ENCODE data around the gene GPR162.
A peak's percentile ranks its signal among the peaks of the same experiment; 100 is the strongest.

The GPR162 gene

GRCh38 chr12:6829536-6830220, 8.1 kb downstream of the GPR162 start:
- Histone ChIP-seq H3K27me3 (ENCODE audit: insufficient read depth, low read length) (no peaks in the 10 kb centered on the region), H3K4me1 (ENCODE audit: control insufficient read depth, insufficient read depth, low read length, unreplicated experiment) (peaks cover 25% of the 10 kb centered on the region), H3K27ac (ENCODE audit: low read depth, low read length) (peak overlapping the region; percentile 61), H3K36me3 (ENCODE audit: insufficient read depth, low read length) (peaks cover 13% of the 10 kb centered on the region), H3K4me3 (ENCODE audit: low read depth, low read length) (peak overlapping the region; percentile 100), H3K79me2 (ENCODE audit: control insufficient read depth, insufficient read depth, low read length, unreplicated experiment) (peaks cover 29% of the 10 kb centered on the region), H2AFZ (ENCODE audit: low read length, unreplicated experiment) (peak overlapping the region; percentile 80)

- Histone ChIP-seq H3K4me1 (ENCODE audit: control insufficient read depth, insufficient read depth, low read length, unreplicated experiment) (peaks cover 19% of the 10 kb centered on the region), H3K36me3 (ENCODE audit: insufficient read depth, low read length) (peaks cover 13% of the 10 kb centered on the region), H2AFZ (ENCODE audit: low read length, unreplicated experiment) (no peak overlapping the region), H3K27ac (ENCODE audit: low read depth, low read length) (no peak overlapping the region), H3K79me2 (ENCODE audit: control insufficient read depth, insufficient read depth, low read length, unreplicated experiment) (peaks cover 29% of the 10 kb centered on the region), H3K27me3 (ENCODE audit: insufficient read depth, low read length) (no peaks in the 10 kb centered on the region), H3K4me3 (ENCODE audit: low read depth, low read length) (peak overlapping the region; percentile 100)
These were observed 8.8 kb downstream of the GPR162 start for GRCh38 chr12:6830286-6830890.

- H3K79me2 ChIP-seq (ENCODE audit: control insufficient read depth, insufficient read depth, low read length, unreplicated experiment): peaks cover 29% of the 10 kb centered on the region
- H2AFZ ChIP-seq (ENCODE audit: low read length, unreplicated experiment): no peak overlapping the region
- H3K27ac ChIP-seq (ENCODE audit: low read depth, low read length): no peak overlapping the region
- H3K4me1 ChIP-seq (ENCODE audit: control insufficient read depth, insufficient read depth, low read length, unreplicated experiment): peaks cover 18% of the 10 kb centered on the region
- peaks cover 13% of the 10 kb centered on the region for H3K36me3 ChIP-seq (ENCODE audit: insufficient read depth, low read length)
- H3K27me3 ChIP-seq (ENCODE audit: insufficient read depth, low read length): no peaks in the 10 kb centered on the region
- no peak overlapping the region for H3K4me3 ChIP-seq (ENCODE audit: low read depth, low read length)
These were observed 9.4 kb downstream of the GPR162 start for GRCh38 chr12:6830999-6831398.

- Histone ChIP-seq H3K27me3 (ENCODE audit: insufficient read depth, low read length) (no peaks in the 10 kb centered on the region), H3K4me1 (ENCODE audit: control insufficient read depth, insufficient read depth, low read length, unreplicated experiment) (peaks cover 18% of the 10 kb centered on the region), H2AFZ (ENCODE audit: low read length, unreplicated experiment) (no peak overlapping the region), H3K4me3 (ENCODE audit: low read depth, low read length) (no peak overlapping the region), H3K27ac (ENCODE audit: low read depth, low read length) (no peak overlapping the region), H3K36me3 (ENCODE audit: insufficient read depth, low read length) (peaks cover 13% of the 10 kb centered on the region), H3K79me2 (ENCODE audit: control insufficient read depth, insufficient read depth, low read length, unreplicated experiment) (peaks cover 29% of the 10 kb centered on the region)
These were observed 9.9 kb downstream of the GPR162 start for GRCh38 chr12:6831450-6831995.

- Histone ChIP-seq H3K36me3 (ENCODE audit: insufficient read depth, low read length) (peaks cover 13% of the 10 kb centered on the region), H3K4me3 (ENCODE audit: low read depth, low read length) (no peak overlapping the region), H3K27ac (ENCODE audit: low read depth, low read length) (no peak overlapping the region), H3K4me1 (ENCODE audit: control insufficient read depth, insufficient read depth, low read length, unreplicated experiment) (peaks cover 14% of the 10 kb centered on the region), H2AFZ (ENCODE audit: low read length, unreplicated experiment) (no peak overlapping the region), H3K79me2 (ENCODE audit: control insufficient read depth, insufficient read depth, low read length, unreplicated experiment) (peaks cover 29% of the 10 kb centered on the region), H3K27me3 (ENCODE audit: insufficient read depth, low read length) (no peaks in the 10 kb centered on the region)
These were observed 10.5 kb downstream of the GPR162 start for GRCh38 chr12:6832125-6832524.

GRCh38 chr12:6833189-6833890, 11.7 kb downstream of the GPR162 start:
- no peaks in the 10 kb centered on the region for H3K27me3 ChIP-seq (ENCODE audit: insufficient read depth, low read length)
- no peak overlapping the region for H3K4me3 ChIP-seq (ENCODE audit: low read depth, low read length)
- peaks cover 24% of the 10 kb centered on the region for H3K79me2 ChIP-seq (ENCODE audit: control insufficient read depth, insufficient read depth, low read length, unreplicated experiment)
- no peak overlapping the region for H3K27ac ChIP-seq (ENCODE audit: low read depth, low read length)
- H2AFZ ChIP-seq (ENCODE audit: low read length, unreplicated experiment): no peak overlapping the region
- H3K36me3 ChIP-seq (ENCODE audit: insufficient read depth, low read length): peaks cover 13% of the 10 kb centered on the region
- peaks cover 8% of the 10 kb centered on the region for H3K4me1 ChIP-seq (ENCODE audit: control insufficient read depth, insufficient read depth, low read length, unreplicated experiment)

GRCh38 chr12:6834254-6834653, 12.6 kb downstream of the GPR162 start:
- Histone ChIP-seq H3K36me3 (ENCODE audit: insufficient read depth, low read length) (peaks cover 13% of the 10 kb centered on the region), H3K27ac (ENCODE audit: low read depth, low read length) (no peak overlapping the region), H3K27me3 (ENCODE audit: insufficient read depth, low read length) (no peaks in the 10 kb centered on the region), H3K4me3 (ENCODE audit: low read depth, low read length) (no peak overlapping the region), H2AFZ (ENCODE audit: low read length, unreplicated experiment) (no peak overlapping the region), H3K79me2 (ENCODE audit: control insufficient read depth, insufficient read depth, low read length, unreplicated experiment) (peaks cover 15% of the 10 kb centered on the region), H3K4me1 (ENCODE audit: control insufficient read depth, insufficient read depth, low read length, unreplicated experiment) (peaks cover 8% of the 10 kb centered on the region)

- Histone ChIP-seq H3K79me2 (ENCODE audit: control insufficient read depth, insufficient read depth, low read length, unreplicated experiment) (peaks cover 9% of the 10 kb centered on the region), H3K4me1 (ENCODE audit: control insufficient read depth, insufficient read depth, low read length, unreplicated experiment) (peaks cover 5% of the 10 kb centered on the region), H3K27ac (ENCODE audit: low read depth, low read length) (no peak overlapping the region), H2AFZ (ENCODE audit: low read length, unreplicated experiment) (no peak overlapping the region), H3K36me3 (ENCODE audit: insufficient read depth, low read length) (peaks cover 13% of the 10 kb centered on the region), H3K4me3 (ENCODE audit: low read depth, low read length) (no peak overlapping the region), H3K27me3 (ENCODE audit: insufficient read depth, low read length) (no peaks in the 10 kb centered on the region)
These were observed 13.3 kb downstream of the GPR162 start for GRCh38 chr12:6834873-6835272.

GRCh38 chr12:6836851-6837250, 15.2 kb downstream of the GPR162 start:
- Histone ChIP-seq H3K36me3 (ENCODE audit: insufficient read depth, low read length) (peaks cover 11% of the 10 kb centered on the region), H3K4me3 (ENCODE audit: low read depth, low read length) (no peak overlapping the region), H3K79me2 (ENCODE audit: control insufficient read depth, insufficient read depth, low read length, unreplicated experiment) (no peaks in the 10 kb centered on the region), H3K4me1 (ENCODE audit: control insufficient read depth, insufficient read depth, low read length, unreplicated experiment) (no peaks in the 10 kb centered on the region), H3K27ac (ENCODE audit: low read depth, low read length) (no peak overlapping the region), H3K27me3 (ENCODE audit: insufficient read depth, low read length) (no peaks in the 10 kb centered on the region), H2AFZ (ENCODE audit: low read length, unreplicated experiment) (no peak overlapping the region)

- no peaks in the 10 kb centered on the region for H3K4me1 ChIP-seq (ENCODE audit: control insufficient read depth, insufficient read depth, low read length, unreplicated experiment)
- H3K27me3 ChIP-seq (ENCODE audit: insufficient read depth, low read length): no peaks in the 10 kb centered on the region
- H3K27ac ChIP-seq (ENCODE audit: low read depth, low read length): no peak overlapping the region
- no peak overlapping the region for H3K4me3 ChIP-seq (ENCODE audit: low read depth, low read length)
- no peak overlapping the region for H2AFZ ChIP-seq (ENCODE audit: low read length, unreplicated experiment)
- H3K79me2 ChIP-seq (ENCODE audit: control insufficient read depth, insufficient read depth, low read length, unreplicated experiment): no peaks in the 10 kb centered on the region
- peaks cover 8% of the 10 kb centered on the region for H3K36me3 ChIP-seq (ENCODE audit: insufficient read depth, low read length)
These were observed 15.9 kb downstream of the GPR162 start for GRCh38 chr12:6837370-6838060.
